ENCODE data around the gene ADPRHL1.

Gene ADPRHL1

GRCh38 chr13:113420232-113420631 is 33.1 kb downstream of the ADPRHL1 start:
- DNase-seq (ENCODE audit: low spot score), result no peak
- Histone ChIP-seq H3K27ac (no peak overlapping the region), H3K4me3 (no peak overlapping the region)
- TF ChIP-seq CTCF (IDR thresholded peaks at IDR 0.05), result no peak

DNA sequence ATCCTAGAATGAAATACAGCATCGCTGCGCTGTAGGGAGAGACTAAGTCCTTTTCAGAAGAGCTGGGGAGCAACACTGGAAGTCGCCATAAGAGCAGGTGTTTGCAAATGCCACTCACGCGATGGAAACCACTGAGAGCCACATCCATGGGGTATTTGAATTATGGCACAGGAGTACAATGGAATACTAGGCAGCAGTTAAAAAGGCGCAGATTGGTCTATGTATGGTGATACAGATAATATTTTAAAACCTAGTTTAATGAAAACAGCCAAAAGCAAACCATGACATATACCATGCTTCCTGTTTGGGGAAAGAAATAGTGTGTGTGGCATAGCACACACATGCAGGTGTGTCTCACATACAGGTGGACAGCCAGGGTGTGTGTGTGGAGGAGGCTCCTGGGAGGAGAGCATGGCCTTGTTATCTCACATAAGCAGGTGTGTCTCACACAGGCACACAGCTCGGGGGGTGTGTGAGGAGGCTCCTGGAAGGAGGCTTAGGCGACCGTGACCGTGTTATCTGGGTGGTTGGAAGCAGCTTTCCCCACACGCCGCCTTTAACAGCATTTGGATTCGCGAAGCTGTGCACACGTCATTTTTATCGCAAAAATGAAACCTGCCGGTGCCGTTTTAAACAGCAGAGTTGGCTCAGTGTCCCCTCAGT is 33.6 kb downstream of the ADPRHL1 start:
- DNase-seq (ENCODE audit: low spot score), result no peak
- no peak for TF ChIP-seq CTCF (IDR thresholded peaks at IDR 0.05)
- Histone ChIP-seq H3K4me3 (no peak overlapping the region), H3K27ac (no peak overlapping the region)

DNA sequence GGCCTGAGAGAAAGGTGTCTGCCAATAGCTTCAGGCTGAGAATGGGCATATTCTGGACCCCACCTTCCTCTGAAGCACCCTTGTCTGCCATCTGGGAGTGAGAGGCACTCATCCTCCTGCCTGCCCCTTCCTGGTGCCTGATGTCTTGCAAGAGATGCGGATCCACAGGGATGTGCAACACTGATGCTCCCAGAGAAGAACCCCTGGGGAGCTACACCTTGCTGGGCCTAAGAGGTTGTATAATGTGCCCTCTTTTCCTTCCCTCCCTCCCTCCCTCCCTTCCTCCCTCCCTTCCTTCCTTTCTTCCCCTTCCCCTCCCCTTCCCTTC is 34.6 kb downstream of the ADPRHL1 start:
- no peak overlapping the region for H3K4me3 ChIP-seq
- no peak overlapping the region for H3K27ac ChIP-seq
- peak; percentile 61 for DNase-seq (ENCODE audit: low spot score)
- TF ChIP-seq CTCF (IDR thresholded peaks at IDR 0.05), result no peak

- DNase-seq (ENCODE audit: low spot score), result no peak
- H3K4me3 ChIP-seq, result no peak overlapping the region
These were observed 35.2 kb downstream of the ADPRHL1 start for GRCh38 chr13:113417836-113418721.

DNA sequence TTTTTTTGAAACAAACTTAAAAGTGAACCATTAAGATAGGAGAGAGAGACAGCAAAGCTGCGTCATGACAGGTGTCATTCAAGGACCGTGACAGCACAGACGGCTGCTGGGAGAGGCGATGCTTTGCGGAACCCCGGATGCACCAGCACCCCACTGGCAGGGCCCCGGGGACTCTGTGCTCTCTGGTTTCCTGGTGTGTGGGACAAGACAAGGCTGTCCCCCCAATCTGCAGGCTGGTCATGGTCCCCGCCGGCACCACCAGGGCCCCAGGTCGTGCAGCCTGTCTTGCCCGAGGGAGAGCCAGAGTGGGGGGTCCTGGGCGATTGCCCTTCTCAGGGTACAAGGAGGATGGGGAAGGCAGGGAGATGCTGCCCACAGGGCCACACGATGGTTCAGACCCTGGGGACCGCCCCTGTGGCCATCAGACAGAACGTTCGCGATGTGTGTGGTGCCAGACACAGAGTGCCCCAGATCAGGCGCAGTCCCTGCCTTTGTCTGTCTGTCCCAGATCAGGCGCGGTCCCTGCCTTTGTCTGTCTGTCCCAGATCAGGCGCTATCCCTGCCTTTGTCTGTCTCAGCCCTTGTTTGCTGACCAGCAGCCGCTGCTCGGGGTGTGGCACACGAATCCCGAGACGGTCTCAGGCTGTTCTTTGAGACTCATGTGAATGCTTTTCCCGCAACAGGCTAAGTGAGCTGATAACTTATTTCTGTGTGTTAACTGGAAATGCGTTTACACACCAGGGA is 36.1 kb downstream of the ADPRHL1 start:
- DNase-seq (ENCODE audit: low spot score), result peak; percentile 67
- no peak overlapping the region for H3K27ac ChIP-seq
- H3K4me3 ChIP-seq, result no peak overlapping the region
- TF ChIP-seq CTCF (IDR thresholded peaks at IDR 0.05), result no peak

More at GRCh38 chr13:113417836-113418721, 35.2 kb downstream of the ADPRHL1 start:
- H3K27ac ChIP-seq, result no peak overlapping the region
- TF ChIP-seq CTCF (IDR thresholded peaks at IDR 0.05), result no peak

DNA sequence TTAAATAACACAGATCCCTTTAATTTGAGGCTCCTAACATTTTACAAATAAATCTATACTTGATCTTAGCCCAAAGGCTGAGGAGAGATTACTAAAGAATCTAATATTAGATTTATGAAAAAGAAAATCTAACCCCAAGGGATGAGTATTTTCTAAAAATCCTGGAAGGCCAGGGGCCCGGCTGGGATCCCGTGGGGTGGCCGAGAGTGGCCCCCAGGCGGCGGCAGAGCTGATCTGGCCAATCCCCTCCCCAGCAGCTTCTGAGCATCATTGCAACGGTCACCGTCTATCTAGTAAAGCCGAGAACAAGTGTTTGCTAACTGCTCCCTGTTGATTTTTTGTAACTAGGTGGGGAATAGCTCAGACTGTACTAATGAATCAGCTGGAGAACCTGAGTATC is 37.5 kb downstream of the ADPRHL1 start:
- peak overlapping the region; percentile 57 to 94 for H3K27ac ChIP-seq
- TF ChIP-seq CTCF (IDR thresholded peaks at IDR 0.05), result no peak
- H3K4me3 ChIP-seq, result no peak overlapping the region
- no peak for DNase-seq (ENCODE audit: low spot score)
